ENCODE results near the gene LTBP4.

Gene LTBP4

GRCh38 chr19:40597329-40597838 lies 3.8 kb upstream of the LTBP4 start:
- DNase-seq (ENCODE audit: low read depth) = no peak

- peak; percentile 67 for DNase-seq (ENCODE audit: low read depth)
Measured at GRCh38 chr19:40598121-40598917, 2.9 kb upstream of the LTBP4 start.

GRCh38 chr19:40598918-40599307 lies 2.3 kb upstream of the LTBP4 start:
- no peak for DNase-seq (ENCODE audit: low read depth)

GRCh38 chr19:40599331-40599901 lies 1.8 kb upstream of the LTBP4 start:
- no peak for DNase-seq (ENCODE audit: low read depth)

GRCh38 chr19:40599902-40600569 lies 1.1 kb upstream of the LTBP4 start:
- no peak for DNase-seq (ENCODE audit: low read depth)

GRCh38 chr19:40600570-40601133 lies 517 bp upstream of the LTBP4 start:
- DNase-seq (ENCODE audit: low read depth) = no peak

GRCh38 chr19:40603071-40603388 lies 1.9 kb downstream of the LTBP4 start:
- DNase-seq (ENCODE audit: low read depth) = no peak

GRCh38 chr19:40603389-40604170 lies 2.4 kb downstream of the LTBP4 start:
- DNase-seq (ENCODE audit: low read depth) = peak; percentile 93

GRCh38 chr19:40604171-40604646 lies 3.0 kb downstream of the LTBP4 start:
- DNase-seq (ENCODE audit: low read depth) = no peak

- no peak for DNase-seq (ENCODE audit: low read depth)
Measured at GRCh38 chr19:40604647-40605215, 3.6 kb downstream of the LTBP4 start.

GRCh38 chr19:40605216-40605971 lies 4.2 kb downstream of the LTBP4 start:
- peak; percentile 47 for DNase-seq (ENCODE audit: low read depth)

- DNase-seq (ENCODE audit: low read depth) = no peak
Measured at GRCh38 chr19:40607311-40608239, 6.4 kb downstream of the LTBP4 start.

GRCh38 chr19:40608240-40608621 lies 7.1 kb downstream of the LTBP4 start:
- no peak for DNase-seq (ENCODE audit: low read depth)

GRCh38 chr19:40608957-40609356 lies 7.8 kb downstream of the LTBP4 start:
- DNase-seq (ENCODE audit: low read depth) = no peak

- DNase-seq (ENCODE audit: low read depth) = peak; percentile 80
Measured at GRCh38 chr19:40609561-40610395, 8.6 kb downstream of the LTBP4 start.

- no peak for DNase-seq (ENCODE audit: low read depth)
Measured at GRCh38 chr19:40610396-40611064, 9.4 kb downstream of the LTBP4 start.

- DNase-seq (ENCODE audit: low read depth) = no peak
Measured at GRCh38 chr19:40611096-40611495, 9.9 kb downstream of the LTBP4 start.
